ENCODE results near the gene EPHB2. TPM values are rescaled to one million over a fixed set of nuclear protein-coding genes. Genes with fewer than 3 reads are reported as not detected.

EPHB2 gene
- total RNA-seq, 5 donors from 2014 or later (not counting 1 experiment from before 2014, with no cell fraction given): 0.06 to 0.20 (median 0.12) TPM; not detected in 2

DNA sequence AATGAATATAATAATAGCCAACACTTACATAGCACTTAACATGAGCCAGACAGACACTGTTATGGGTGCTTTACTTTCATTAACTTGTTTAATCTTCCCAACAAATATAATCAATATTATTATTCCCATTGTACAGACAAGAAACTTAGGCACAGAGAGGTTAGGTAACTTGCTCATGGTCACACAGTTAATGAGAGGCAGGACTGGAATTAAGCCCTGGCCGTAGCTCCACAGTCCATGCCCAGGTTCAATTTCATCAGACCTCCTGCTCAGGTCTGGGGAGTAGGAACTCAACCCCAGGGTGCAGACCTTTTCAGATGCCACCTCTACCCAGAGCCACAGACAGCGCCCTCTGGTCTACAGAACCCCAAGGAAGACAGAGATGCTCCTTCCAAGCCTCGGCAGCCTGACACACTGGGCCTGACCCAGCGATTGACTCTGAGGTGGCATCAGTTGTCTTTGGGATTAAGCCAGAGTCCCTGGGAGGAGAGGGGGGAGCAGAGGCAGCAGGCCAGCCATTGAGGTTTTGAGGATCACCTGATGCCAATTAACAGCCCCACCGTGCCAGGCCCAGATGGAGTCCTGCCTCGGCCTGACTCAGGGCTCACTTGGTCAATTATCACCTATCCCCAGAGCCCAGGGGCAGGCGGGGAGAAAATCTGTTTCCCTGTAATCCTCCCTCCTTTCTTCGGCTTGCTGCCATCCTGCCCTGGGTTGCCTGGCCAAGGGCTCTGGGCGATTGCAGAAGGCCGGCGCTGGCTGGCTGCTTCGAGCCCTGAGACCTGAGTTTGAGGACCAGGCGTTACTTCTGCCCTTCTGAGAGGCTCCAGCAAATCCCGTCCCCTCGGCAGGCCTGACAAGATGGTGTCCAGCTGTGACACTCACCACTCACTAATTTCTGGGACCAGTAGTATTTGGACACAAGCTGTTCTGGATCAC lies 145.3 kb downstream of the EPHB2 start:
- H3K9me3 ChIP-seq: no peaks in the 10 kb centered on the region
- WGBS (ENCODE audit: insufficient coverage): 82% methylated on average over 11 of the region's 15 CpGs
- peaks cover 0 to 33% of the 10 kb centered on the region in 2 experiments for H3K27me3 ChIP-seq (replicated peaks in 1 of 2; ENCODE audit: control insufficient read depth in 2 of 2, extremely low read depth in 1 of 2, insufficient read depth in 2 of 2, low read length in 1 of 2)
- Mint-ChIP-seq H3K4me1 (no peaks in the 10 kb centered on the region), H3K27me3 (peaks cover 7 to 21% of the 10 kb centered on the region in 2 donors), H3K9me3 (no peaks in the 10 kb centered on the region), H3K36me3 (no peaks in the 10 kb centered on the region), H3K27ac (no peak overlapping the region), H3K4me3 (no peak overlapping the region)
- H3K4me3 ChIP-seq (ENCODE audit: control insufficient read depth in 1 of 2, extremely low read depth in 1 of 2, low read length in 1 of 2): no peak overlapping the region
- DNase-seq (no peak), ATAC-seq (replicated peaks in 1 of 4) (no peak)
- POLR2A ChIA-PET: no interaction called here
- CTCF ChIA-PET: no interaction called here
- H3K36me3 ChIP-seq (ENCODE audit: control insufficient read depth in 2 of 2, extremely low read depth in 1 of 2, insufficient read depth in 1 of 2, low read length in 1 of 2): no peaks in the 10 kb centered on the region
- no peaks in the 10 kb centered on the region for H3K4me1 ChIP-seq (ENCODE audit: control insufficient read depth in 1 of 2, extremely low read depth in 1 of 2, insufficient read depth in 2 of 2, low read length in 2 of 2)
- no peak overlapping the region for H3K27ac ChIP-seq (ENCODE audit: low read length)

DNA sequence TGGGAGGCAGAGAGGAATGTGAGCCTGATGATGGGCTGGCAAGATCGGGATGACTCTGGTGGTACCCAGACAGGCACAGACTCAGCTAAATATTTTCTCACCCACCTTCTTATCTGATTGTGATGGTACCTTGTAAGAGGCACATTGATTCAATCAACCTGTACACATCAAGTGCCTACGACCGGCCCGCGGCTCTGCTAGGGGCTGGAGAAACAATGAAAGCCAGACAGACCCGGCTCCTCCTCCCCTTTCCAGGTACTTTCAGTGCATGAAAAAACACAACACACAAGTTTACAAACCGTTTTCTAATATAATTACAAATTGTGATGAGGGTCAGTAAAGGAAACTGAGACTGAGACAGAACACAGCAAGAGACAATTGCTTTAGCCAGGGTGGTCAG lies 147.0 kb downstream of the EPHB2 start:
- no peaks in the 10 kb centered on the region for H3K4me1 Mint-ChIP-seq
- Histone ChIP-seq H3K9me3 (no peaks in the 10 kb centered on the region), H3K27ac (ENCODE audit: low read length) (no peak overlapping the region), H3K27me3 (replicated peaks in 1 of 2; ENCODE audit: control insufficient read depth in 2 of 2, extremely low read depth in 1 of 2, insufficient read depth in 2 of 2, low read length in 1 of 2) (peaks cover 0 to 18% of the 10 kb centered on the region in 2 experiments), H3K4me1 (ENCODE audit: control insufficient read depth in 1 of 2, extremely low read depth in 1 of 2, insufficient read depth in 2 of 2, low read length in 2 of 2) (no peaks in the 10 kb centered on the region), H3K36me3 (ENCODE audit: control insufficient read depth in 2 of 2, extremely low read depth in 1 of 2, insufficient read depth in 1 of 2, low read length in 1 of 2) (no peaks in the 10 kb centered on the region), H3K4me3 (ENCODE audit: control insufficient read depth in 1 of 2, extremely low read depth in 1 of 2, low read length in 1 of 2) (no peak overlapping the region)
- DNase-seq (no peak), ATAC-seq (replicated peaks in 1 of 4) (no peak)
- POLR2A ChIA-PET: no interaction called here
- no CpG with 5 or more reads among the region's 7 CpGs for WGBS (ENCODE audit: insufficient coverage)
- CTCF ChIA-PET: no interaction called here
- no peak overlapping the region for H3K4me3 Mint-ChIP-seq
- H3K9me3 Mint-ChIP-seq: no peaks in the 10 kb centered on the region
- H3K36me3 Mint-ChIP-seq: no peaks in the 10 kb centered on the region
- H3K27me3 Mint-ChIP-seq: peaks cover 0 to 11% of the 10 kb centered on the region in 2 donors
- H3K27ac Mint-ChIP-seq: no peak overlapping the region

DNA sequence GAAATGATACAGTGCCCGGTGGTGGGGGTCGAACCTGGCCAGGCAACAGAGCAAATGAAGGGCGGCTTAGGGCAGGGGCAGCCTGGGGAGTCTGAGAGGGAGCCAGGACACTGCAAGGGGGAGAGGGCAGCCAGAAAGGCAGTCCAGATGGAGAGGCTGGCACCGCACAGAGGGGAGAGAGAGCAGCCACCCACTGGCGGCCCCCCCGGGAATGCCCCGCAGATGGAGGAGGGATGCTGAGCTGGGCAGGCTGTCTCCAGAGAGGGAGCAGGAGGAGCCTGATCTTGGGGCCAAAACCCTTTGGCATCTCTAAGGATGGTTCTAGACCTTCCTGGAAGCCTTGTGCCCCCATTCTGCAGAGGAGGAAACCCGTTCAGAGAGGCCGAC lies 149.8 kb downstream of the EPHB2 start:
- no peaks in the 10 kb centered on the region for H3K36me3 Mint-ChIP-seq

DNA sequence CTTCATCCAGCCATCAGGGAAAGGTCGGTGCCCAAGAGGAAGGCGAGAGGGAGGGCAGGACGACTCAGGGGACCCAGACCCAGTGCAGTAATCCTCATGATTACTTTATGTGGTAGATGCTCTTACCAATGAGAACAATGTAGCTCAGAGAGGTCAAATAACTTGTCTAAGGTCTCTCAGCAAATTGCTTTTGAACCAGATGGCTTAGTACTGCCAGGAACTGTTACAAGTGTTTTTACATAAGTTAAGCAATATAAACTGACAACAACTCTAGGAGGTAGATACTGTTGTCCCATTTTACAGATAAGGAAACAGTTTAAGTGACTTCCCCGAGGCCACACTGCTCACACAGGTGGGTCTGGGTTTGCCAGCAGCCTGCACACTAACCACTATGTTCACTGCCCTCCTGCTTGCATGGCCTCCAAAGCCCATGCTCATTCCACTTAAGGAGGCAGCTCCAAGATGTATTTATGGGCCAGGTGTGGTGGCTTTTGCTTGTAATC lies 150.3 kb downstream of the EPHB2 start:
- ATAC-seq (replicated peaks in 1 of 4) (no peak), DNase-seq (no peak)
- Histone ChIP-seq H3K27ac (ENCODE audit: low read length) (no peak overlapping the region), H3K36me3 (ENCODE audit: control insufficient read depth in 2 of 2, extremely low read depth in 1 of 2, insufficient read depth in 1 of 2, low read length in 1 of 2) (no peaks in the 10 kb centered on the region), H3K9me3 (no peaks in the 10 kb centered on the region), H3K27me3 (replicated peaks in 1 of 2; ENCODE audit: control insufficient read depth in 2 of 2, extremely low read depth in 1 of 2, insufficient read depth in 2 of 2, low read length in 1 of 2) (peaks cover 0 to 19% of the 10 kb centered on the region in 2 experiments), H3K4me1 (ENCODE audit: control insufficient read depth in 1 of 2, extremely low read depth in 1 of 2, insufficient read depth in 2 of 2, low read length in 2 of 2) (no peaks in the 10 kb centered on the region), H3K4me3 (ENCODE audit: control insufficient read depth in 1 of 2, extremely low read depth in 1 of 2, low read length in 1 of 2) (no peak overlapping the region)
- no peaks in the 10 kb centered on the region for H3K9me3 Mint-ChIP-seq
- H3K27me3 Mint-ChIP-seq: peaks cover 6 to 11% of the 10 kb centered on the region in 2 donors
- no peak overlapping the region for H3K27ac Mint-ChIP-seq
- no peaks in the 10 kb centered on the region for H3K36me3 Mint-ChIP-seq
- WGBS (ENCODE audit: insufficient coverage): 68% methylated on average over 3 of the region's 4 CpGs
- H3K4me1 Mint-ChIP-seq: no peaks in the 10 kb centered on the region
- CTCF ChIA-PET: no interaction called here
- no peak overlapping the region for H3K4me3 Mint-ChIP-seq
- POLR2A ChIA-PET: no interaction called here

More for the DNA sequence above, 149.8 kb downstream of the EPHB2 start:
- H3K36me3 ChIP-seq (ENCODE audit: control insufficient read depth in 2 of 2, extremely low read depth in 1 of 2, insufficient read depth in 1 of 2, low read length in 1 of 2): no peaks in the 10 kb centered on the region
- no peak overlapping the region for H3K4me3 Mint-ChIP-seq
- H3K9me3 ChIP-seq: no peaks in the 10 kb centered on the region
- no peak overlapping the region for H3K27ac Mint-ChIP-seq
- ATAC-seq (replicated peaks in 1 of 4) (no peak), DNase-seq (no peak)
- H3K4me1 Mint-ChIP-seq: no peaks in the 10 kb centered on the region
- ChIA-PET POLR2A (no interaction called here), CTCF (no interaction called here)
- no peaks in the 10 kb centered on the region for H3K4me1 ChIP-seq (ENCODE audit: control insufficient read depth in 1 of 2, extremely low read depth in 1 of 2, insufficient read depth in 2 of 2, low read length in 2 of 2)
- H3K27me3 Mint-ChIP-seq: peaks cover under 1 to 6% of the 10 kb centered on the region in 2 donors
- H3K27me3 ChIP-seq (replicated peaks in 1 of 2; ENCODE audit: control insufficient read depth in 2 of 2, extremely low read depth in 1 of 2, insufficient read depth in 2 of 2, low read length in 1 of 2): peaks cover 0 to 15% of the 10 kb centered on the region in 2 experiments
- no peaks in the 10 kb centered on the region for H3K9me3 Mint-ChIP-seq
- WGBS (ENCODE audit: insufficient coverage): 85% methylated on average over 9 of the region's 9 CpGs
- H3K27ac ChIP-seq (ENCODE audit: low read length): no peak overlapping the region
- no peak overlapping the region for H3K4me3 ChIP-seq (ENCODE audit: control insufficient read depth in 1 of 2, extremely low read depth in 1 of 2, low read length in 1 of 2)

DNA sequence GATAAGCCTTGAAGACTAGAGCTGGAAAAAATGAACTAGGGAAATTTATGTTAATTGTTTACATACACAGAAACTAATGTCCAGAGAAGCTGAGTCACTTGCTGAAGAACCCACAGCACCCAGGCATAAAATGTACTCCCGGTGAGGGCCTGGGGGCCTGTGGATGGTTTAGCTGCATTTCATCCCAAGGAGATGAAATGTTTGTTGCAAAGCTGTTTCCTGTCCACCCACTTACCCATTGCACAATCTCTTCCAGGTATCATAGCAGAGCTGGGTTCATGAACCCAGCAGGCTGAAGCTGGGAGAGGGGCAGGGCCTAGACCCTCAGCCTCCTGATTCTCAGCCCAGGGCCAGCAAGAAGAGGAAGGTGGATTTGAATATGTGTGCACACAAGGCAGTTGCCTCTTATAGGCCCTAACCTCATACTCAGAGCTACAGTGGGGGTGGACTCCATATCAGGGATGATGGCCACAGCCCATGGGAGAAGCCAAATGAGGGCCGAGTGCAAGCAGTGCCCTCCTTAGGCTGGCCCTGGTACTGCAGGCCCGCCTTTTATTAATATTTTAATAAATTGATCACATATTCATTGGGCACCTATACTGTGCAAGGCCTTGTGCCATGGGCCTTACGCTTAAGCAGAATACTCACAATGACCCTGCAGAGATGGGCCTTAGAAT lies 151.3 kb downstream of the EPHB2 start:
- ATAC-seq (replicated peaks in 1 of 4): no peak
- Histone ChIP-seq H3K27ac (ENCODE audit: low read length) (no peak overlapping the region), H3K9me3 (no peaks in the 10 kb centered on the region), H3K27me3 (replicated peaks in 1 of 2; ENCODE audit: control insufficient read depth in 2 of 2, extremely low read depth in 1 of 2, insufficient read depth in 2 of 2, low read length in 1 of 2) (peaks cover 0 to 15% of the 10 kb centered on the region in 2 experiments), H3K36me3 (ENCODE audit: control insufficient read depth in 2 of 2, extremely low read depth in 1 of 2, insufficient read depth in 1 of 2, low read length in 1 of 2) (no peaks in the 10 kb centered on the region), H3K4me3 (ENCODE audit: control insufficient read depth in 1 of 2, extremely low read depth in 1 of 2, low read length in 1 of 2) (no peak overlapping the region), H3K4me1 (ENCODE audit: control insufficient read depth in 1 of 2, extremely low read depth in 1 of 2, insufficient read depth in 2 of 2, low read length in 2 of 2) (no peaks in the 10 kb centered on the region)
- Mint-ChIP-seq H3K27me3 (peaks cover 9 to 17% of the 10 kb centered on the region in 2 donors), H3K27ac (no peak overlapping the region), H3K9me3 (no peaks in the 10 kb centered on the region), H3K4me3 (no peak overlapping the region), H3K36me3 (no peaks in the 10 kb centered on the region), H3K4me1 (no peaks in the 10 kb centered on the region)
- CTCF ChIA-PET: no interaction called here
- WGBS (ENCODE audit: insufficient coverage): no CpG with 5 or more reads among the region's 4 CpGs
- DNase-seq: no peak
- POLR2A ChIA-PET: no interaction called here

DNA sequence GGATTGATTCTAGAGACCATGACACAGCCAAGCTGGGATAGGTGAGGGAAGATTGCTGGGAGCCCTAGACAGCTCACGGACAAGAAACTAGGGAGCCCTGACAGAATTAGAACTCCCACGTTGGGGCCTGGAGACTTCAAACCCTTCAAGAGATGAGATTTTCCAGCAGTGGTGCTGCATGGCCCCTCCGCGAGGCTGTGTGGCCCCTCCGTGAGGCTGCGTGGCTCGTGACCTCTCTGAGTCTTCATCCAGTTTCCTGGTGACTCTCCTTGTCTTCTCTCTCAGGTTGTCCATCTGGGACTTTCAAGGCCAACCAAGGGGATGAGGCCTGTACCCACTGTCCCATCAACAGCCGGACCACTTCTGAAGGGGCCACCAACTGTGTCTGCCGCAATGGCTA lies 152.1 kb downstream of the EPHB2 start:
- Mint-ChIP-seq H3K4me3 (no peak overlapping the region), H3K27ac (no peak overlapping the region), H3K9me3 (no peaks in the 10 kb centered on the region), H3K36me3 (no peaks in the 10 kb centered on the region), H3K27me3 (peaks cover 12 to 23% of the 10 kb centered on the region in 2 donors), H3K4me1 (no peaks in the 10 kb centered on the region)
- POLR2A ChIA-PET: no interaction called here
- ATAC-seq (replicated peaks in 1 of 4) (no peak), DNase-seq (no peak)
- CTCF ChIA-PET: no interaction called here
- Histone ChIP-seq H3K4me1 (ENCODE audit: control insufficient read depth in 1 of 2, extremely low read depth in 1 of 2, insufficient read depth in 2 of 2, low read length in 2 of 2) (no peaks in the 10 kb centered on the region), H3K27me3 (replicated peaks in 1 of 2; ENCODE audit: control insufficient read depth in 2 of 2, extremely low read depth in 1 of 2, insufficient read depth in 2 of 2, low read length in 1 of 2) (peaks cover 0 to 16% of the 10 kb centered on the region in 2 experiments), H3K27ac (ENCODE audit: low read length) (no peak overlapping the region), H3K36me3 (ENCODE audit: control insufficient read depth in 2 of 2, extremely low read depth in 1 of 2, insufficient read depth in 1 of 2, low read length in 1 of 2) (no peaks in the 10 kb centered on the region), H3K9me3 (no peaks in the 10 kb centered on the region), H3K4me3 (ENCODE audit: control insufficient read depth in 1 of 2, extremely low read depth in 1 of 2, low read length in 1 of 2) (no peak overlapping the region)
- 95% methylated on average over 9 of the region's 9 CpGs for WGBS (ENCODE audit: insufficient coverage)

Data from T-cell (primary cell).